SH-SY5Y (cell line): Measurements from ENCODE around the gene GRIK3.

Experiments used
- GATA2 ChIP-seq: IDR thresholded peaks from 2 replicates; pipeline ENCODE4 v1.6.1; 2011; ENCODE audit warnings: mild to moderate bottlenecking, low read depth, low read length
- GATA3 ChIP-seq: IDR thresholded peaks from 2 replicates; pipeline ENCODE4 v1.6.1; 2011; ENCODE audit warnings: low read depth, mild to moderate bottlenecking, low read length, moderate library complexity

The GRIK3 gene

DNA sequence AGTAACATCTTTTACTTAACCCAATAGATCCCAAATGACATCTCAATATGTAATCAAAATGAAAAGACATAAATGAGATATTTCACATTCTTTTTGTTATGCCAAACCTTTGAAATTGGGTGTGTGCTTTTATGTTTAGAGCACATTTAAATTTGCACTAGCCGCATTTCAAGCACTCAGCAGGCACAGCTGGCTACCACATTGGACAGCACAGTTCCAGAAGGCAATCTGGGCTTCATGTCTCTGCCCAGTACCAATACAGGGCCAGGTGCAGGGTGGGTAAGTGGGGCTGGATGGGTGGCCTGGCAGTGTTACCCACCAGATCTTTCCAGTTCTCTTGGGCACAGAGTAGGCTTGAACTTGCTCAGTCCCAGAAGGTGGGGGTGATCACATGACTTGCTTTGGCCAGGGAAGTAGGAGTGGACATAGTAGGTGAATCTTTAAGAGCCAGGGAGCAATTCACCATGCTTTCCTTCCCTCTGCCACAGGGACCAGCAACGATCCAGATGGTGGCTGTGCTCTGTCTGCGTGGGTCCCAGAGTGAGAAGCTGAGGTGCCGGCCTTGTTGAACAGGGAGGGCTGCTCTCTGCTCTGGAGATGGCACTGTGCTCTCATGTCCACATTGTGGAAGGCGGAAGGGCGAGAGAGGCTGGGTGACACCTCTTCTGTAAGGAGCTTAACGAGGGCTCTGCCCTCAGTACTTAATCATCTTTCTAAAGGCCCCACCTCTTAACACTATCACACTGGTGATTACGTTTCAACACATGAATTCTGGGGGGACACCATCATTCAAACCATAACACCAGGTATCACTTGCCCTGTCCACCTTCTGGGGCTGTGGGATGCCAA lies 261.4 kb downstream of the GRIK3 start:
- TF ChIP-seq GATA3: no peak
- no peak for TF ChIP-seq GATA2

DNA sequence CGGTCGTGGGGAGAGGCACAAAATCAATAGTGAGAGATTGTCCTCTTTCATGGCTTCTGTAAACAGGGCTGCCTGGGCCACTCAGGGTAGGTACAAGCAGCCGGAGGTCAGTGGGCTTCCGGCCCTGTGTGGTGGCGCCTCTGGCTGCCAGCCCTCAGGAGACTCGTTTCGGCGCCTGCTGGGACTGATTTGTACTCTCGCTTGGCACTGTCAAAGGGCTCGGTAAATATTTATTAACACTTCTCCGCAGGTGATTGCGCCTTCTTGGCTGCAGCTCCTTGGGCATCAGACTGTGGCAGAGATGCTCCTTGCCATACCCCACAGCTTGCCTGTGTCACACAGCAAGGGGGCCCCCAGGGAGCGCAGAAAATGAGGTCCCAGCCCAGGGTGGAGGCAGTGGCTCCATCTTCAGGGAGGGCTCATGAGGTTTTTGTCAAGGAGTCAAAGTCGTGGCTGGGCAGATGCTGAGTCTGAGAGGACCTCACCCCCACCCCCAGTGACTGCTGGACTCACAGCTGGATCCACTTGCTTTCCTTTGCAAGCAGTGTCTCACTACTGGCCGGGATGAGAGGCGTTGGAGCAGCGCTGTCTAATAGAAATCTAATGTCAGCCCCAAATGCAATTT lies 262.5 kb downstream of the GRIK3 start:
- no peak for TF ChIP-seq GATA3
- no peak for TF ChIP-seq GATA2

DNA sequence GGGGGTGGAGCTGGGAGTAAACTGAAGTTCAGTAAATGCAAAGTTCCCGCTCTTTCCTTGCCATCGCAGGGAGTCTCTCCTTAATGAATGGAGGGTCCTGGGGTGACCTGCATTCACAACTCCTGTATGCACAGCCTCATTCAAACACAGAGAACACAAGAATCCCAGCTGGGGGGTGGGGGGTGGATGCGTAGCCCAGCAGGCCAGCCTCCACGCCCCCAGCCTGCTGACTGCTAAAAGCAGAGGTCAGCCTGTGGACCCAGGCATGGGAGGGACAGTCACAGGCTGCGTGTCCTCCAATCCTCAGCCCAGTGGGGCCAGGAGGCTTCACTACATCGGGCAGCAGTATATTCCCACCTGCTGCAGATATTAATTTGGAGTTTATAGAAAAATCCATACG lies 263.1 kb downstream of the GRIK3 start:
- TF ChIP-seq GATA3: no peak
- TF ChIP-seq GATA2: no peak

DNA sequence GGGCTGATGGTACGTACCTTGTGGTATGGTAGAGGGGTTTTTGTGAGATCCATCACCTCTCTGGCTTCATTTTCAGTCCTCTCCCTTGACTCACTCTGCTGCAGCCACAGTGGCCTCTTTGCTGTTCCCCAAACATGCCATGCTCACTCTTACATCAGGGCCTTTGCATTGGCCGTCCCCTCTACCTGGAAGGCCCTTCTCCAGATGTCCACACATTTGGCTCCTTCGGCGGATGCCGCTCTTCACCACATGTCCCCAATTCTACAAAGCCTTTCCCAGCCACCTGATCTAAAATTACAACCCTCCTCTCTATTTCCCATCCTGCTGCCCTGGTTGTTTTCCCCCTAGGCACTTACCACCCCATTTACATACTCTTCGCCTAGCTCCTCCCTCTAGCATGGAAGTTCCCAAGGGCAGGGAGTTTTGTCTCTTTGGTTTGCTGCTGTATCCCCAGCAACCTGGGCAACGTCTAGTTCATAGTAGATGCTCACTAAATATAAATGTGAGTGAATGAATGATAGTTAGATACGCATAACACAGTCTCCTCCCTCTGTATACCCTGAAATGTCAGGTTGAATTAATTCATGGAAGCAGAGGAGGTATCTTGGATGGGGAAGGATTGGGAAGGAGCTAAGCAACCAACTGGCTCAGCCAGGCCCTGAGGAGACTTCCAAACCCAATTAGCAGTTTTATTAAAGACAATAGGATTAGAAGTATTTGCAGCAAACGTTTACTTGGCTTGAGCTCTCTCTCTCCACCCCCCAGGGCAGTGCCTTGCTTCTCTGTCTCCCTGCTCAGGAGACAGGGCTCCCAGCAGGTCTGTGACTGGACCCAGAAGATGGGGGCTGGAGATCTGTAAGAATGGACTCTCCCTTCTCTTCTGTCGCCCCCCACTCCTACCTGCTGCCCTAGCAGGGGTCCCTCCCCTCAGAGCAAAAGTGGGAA lies 264.2 kb downstream of the GRIK3 start:
- no peak for TF ChIP-seq GATA3
- no peak for TF ChIP-seq GATA2

DNA sequence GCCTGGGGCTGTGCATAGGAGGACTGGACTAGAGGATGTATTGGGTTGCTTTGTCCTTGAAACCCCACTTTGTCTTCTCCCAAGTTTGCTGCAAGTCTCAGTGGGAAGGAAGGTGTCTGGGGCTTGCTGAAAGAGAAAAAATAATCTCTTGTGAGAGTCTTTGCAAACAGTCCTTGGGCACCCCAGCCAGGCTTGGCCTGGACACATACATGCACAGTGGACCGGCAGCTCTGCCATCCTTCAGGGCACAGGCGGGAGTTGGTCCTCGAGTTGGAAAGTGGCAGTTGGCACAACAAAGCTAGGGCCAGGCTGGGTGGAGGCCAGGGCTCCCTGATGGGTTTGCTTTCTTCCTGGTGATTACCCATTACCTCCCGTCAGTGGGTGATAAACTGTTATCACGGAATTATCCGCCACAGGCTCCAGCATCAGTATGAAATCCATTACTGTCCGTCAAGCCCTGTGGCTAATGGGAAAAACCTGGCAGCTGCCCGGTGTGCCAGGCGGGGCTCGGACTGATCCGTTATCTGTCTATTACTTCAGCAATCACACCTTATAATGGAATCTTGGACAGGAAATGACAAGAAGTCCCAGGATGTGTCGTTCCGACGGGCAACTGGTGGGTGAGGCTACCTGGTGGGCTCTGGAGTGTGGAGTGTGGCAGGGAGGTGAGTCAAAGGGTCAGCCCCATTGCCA lies 265.7 kb downstream of the GRIK3 start:
- TF ChIP-seq GATA3 (no peak; the same call in 1 of the 2 replicates), GATA2 (peak; percentile 94)

DNA sequence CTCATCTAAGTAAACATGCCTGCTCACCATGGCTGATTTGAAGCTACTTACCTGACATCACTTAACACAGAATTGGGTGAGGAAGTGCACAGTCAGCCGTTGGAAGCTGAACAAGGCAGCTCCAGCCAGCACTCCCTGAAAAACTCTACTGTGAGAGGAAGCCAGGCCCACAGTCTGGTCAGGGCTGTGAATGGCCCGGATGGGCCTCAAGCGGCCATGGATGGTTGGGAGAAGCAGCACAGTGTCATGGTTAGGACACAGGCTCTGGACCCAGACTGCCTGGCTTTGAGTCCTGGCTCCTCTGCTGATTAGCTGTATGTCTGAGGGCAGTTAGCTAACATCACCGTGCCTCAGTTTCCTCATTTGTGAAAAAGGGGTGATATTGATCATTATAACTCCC lies 267.8 kb downstream of the GRIK3 start:
- TF ChIP-seq GATA3 (no peak), GATA2 (no peak)

DNA sequence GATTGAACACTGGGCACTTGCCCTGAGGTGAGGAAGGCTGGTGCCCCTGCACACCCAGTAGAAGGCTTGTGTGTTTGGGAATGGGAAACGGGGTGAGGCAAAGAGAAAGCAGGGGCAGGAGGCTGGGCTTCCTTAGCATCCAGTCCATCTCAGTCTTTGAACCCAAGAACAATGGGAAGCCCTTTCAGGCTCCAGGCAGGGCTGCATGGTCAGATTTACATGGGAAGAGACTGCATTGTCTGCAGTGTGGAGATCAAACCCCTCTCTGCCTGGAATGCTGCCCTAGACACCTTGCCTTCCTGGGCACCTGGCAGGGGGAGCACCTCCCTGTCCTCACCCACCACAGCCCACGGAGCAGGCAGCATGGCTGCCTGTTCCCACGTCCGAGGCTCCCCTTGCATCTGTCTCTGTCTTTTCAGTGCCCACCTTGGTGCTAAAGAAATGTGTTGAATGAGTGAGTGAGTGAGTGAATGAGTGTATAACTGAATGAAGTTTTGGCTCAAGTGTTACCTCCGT lies 268.5 kb downstream of the GRIK3 start:
- TF ChIP-seq GATA3 (no peak), GATA2 (no peak)

DNA sequence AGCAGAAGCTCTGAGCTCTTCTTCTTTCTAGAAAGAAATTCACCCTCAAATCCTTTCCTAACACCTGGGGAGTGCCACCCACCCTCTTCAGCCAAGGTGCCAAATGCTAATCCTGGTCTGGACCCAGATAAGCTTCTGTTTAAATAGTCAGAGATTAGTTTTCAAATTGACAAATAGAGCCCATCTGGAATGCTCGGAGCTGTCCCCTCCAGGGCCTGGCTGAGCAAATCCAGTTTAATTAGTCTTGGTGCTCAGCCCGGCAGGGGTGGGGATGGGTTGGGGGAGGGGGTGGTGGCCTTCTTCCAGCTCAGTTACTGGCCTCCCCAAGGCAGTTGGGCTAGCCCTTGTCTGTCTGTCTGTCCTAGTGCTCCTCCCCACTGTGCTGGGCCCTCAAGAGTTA lies 269.5 kb downstream of the GRIK3 start:
- TF ChIP-seq GATA3 (no peak), GATA2 (no peak)

DNA sequence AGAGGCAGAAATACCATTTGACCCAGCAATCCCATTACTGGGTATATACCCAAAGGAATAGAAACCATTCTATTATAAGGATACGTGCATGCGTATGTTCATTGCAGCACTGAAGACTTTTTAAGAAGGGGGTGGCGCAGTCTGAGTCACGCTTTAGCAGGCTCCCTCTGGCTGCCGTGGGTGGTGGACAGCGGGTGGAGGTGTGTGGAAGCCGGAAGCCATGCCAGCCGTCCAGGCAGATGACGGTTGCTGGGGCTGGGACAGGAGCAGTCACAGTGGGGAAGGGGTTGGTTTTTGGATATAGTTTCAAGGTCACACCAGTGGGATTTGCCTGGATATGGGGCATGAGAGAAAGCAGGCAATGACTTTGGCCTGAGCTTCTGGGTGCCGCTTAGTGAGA lies 270.5 kb downstream of the GRIK3 start:
- TF ChIP-seq GATA3 (no peak), GATA2 (no peak)

DNA sequence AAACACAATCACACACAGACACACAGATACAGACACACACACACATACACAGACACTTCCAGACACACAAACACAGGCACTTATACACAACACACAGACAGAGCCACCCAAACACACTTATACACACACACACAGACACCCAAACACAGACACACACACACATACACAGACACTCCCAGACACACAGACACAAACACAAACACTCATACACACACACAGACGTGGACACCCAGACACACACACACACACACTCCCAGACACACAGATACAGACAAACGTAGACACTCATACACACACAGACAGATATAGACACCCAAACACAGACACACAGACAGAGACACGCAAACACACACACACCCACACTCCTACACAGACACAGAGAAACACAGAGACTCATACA lies 272.1 kb downstream of the GRIK3 start:
- TF ChIP-seq GATA3 (no peak), GATA2 (no peak)

DNA sequence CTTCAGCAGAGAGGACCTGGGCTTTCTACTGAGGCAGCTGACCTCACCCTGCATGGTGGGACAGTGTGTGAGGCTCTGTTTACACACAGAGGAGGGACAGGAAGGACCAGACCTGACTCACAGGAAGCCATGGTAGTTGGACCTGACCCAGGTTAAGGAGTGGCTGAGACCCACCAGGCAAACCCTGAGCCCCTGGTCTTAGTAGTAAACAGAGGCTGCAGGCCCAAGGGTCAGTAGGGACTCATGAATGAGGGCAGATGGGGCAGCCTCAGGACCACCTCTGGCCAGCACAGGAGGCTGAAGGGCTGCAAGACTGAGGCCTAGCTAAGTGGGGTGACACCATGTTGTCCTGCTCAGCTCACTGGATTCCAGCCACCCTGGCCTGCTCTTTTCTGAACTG lies 273.2 kb downstream of the GRIK3 start:
- TF ChIP-seq GATA2 (no peak), GATA3 (no peak)

DNA sequence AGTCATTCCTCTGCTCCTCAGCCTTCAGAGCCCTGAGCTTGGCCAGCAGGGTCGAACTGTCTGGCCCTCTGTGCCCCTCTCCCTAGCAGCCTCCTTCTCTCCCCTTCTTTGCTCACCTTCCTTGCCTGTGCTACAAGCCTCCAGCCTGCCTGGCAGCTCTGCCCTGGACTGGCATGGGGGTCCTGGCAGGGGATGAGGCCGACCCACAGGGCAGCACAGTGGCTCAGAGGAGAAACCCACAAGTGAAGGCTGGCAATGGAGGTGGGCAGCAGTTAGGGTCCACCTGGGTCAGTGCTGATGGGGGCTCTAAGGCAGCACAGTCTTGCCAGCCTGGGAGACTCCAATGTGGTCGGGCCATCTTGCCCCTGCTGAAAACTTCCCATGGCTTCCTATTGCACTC lies 274.2 kb downstream of the GRIK3 start:
- no peak for TF ChIP-seq GATA2
- TF ChIP-seq GATA3: no peak

DNA sequence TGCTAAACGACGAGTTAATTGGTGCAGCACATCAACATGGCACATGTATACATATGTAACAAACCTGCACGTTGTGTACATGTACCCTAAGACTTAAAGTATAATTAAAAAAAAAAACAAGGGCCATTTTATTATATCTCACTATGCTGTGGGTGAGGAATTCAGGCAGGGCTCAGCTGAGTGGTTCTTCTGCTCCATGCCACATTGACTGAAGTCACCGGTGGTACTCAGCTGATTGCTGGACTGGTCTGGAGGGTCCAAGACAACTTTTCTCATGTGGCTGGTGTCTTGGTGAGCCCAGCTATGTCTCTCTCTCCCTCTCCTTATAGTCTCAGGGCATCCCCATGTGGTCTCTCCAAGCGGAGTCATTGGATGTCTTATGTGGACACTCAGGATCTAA lies 275.0 kb downstream of the GRIK3 start:
- TF ChIP-seq GATA2: no peak
- no peak for TF ChIP-seq GATA3
